ENCODE measurements around the gene SDR9C7.
"Not testable (repeated sequence)": the region's sequence is repeated elsewhere in the genome, so short reads cannot be mapped to it uniquely, and the experiment has no call there.

The SDR9C7 gene

GRCh38 chr12:56931474-56931978 is 2.7 kb downstream of the SDR9C7 start:
- peak; percentile 89 for DNase-seq (ENCODE audit: low read depth)
- no peak overlapping the region for H3K4me3 ChIP-seq (replicated peaks; ENCODE audit: low read depth, low read length)
- TF ChIP-seq CTCF (IDR thresholded peaks at IDR 0.05; ENCODE audit: low read length, missing control alignments) = no peak

- no peak for TF ChIP-seq CTCF (IDR thresholded peaks at IDR 0.05; ENCODE audit: low read length, missing control alignments)
- no peak for DNase-seq (ENCODE audit: low read depth)
- no peak overlapping the region for H3K4me3 ChIP-seq (replicated peaks; ENCODE audit: low read depth, low read length)
Measured at GRCh38 chr12:56930241-56930640, 4.0 kb downstream of the SDR9C7 start.

- no peak for TF ChIP-seq CTCF (IDR thresholded peaks at IDR 0.05; ENCODE audit: low read length, missing control alignments)
- no peak overlapping the region for H3K4me3 ChIP-seq (replicated peaks; ENCODE audit: low read depth, low read length)
- no peak for DNase-seq (ENCODE audit: low read depth)
Measured at GRCh38 chr12:56929780-56930179, 4.4 kb downstream of the SDR9C7 start.

- H3K4me3 ChIP-seq (replicated peaks; ENCODE audit: low read depth, low read length) = no peak overlapping the region
- TF ChIP-seq CTCF (IDR thresholded peaks at IDR 0.05; ENCODE audit: low read length, missing control alignments) = no peak
- DNase-seq (ENCODE audit: low read depth) = no peak
Measured at GRCh38 chr12:56928262-56928661, 5.9 kb downstream of the SDR9C7 start.

GRCh38 chr12:56927281-56927680 is 6.9 kb downstream of the SDR9C7 start:
- no peak overlapping the region for H3K4me3 ChIP-seq (replicated peaks; ENCODE audit: low read depth, low read length)
- TF ChIP-seq CTCF (IDR thresholded peaks at IDR 0.05; ENCODE audit: low read length, missing control alignments) = no peak
- no peak for DNase-seq (ENCODE audit: low read depth)

- no peak overlapping the region for H3K4me3 ChIP-seq (replicated peaks; ENCODE audit: low read depth, low read length)
- DNase-seq (ENCODE audit: low read depth) = no peak
- no peak for TF ChIP-seq CTCF (IDR thresholded peaks at IDR 0.05; ENCODE audit: low read length, missing control alignments)
Measured at GRCh38 chr12:56922031-56922430, 12.2 kb downstream of the SDR9C7 start.

GRCh38 chr12:56921346-56921745 is 12.9 kb downstream of the SDR9C7 start:
- no peak overlapping the region for H3K4me3 ChIP-seq (replicated peaks; ENCODE audit: low read depth, low read length)
- no peak for DNase-seq (ENCODE audit: low read depth)
- TF ChIP-seq CTCF (IDR thresholded peaks at IDR 0.05; ENCODE audit: low read length, missing control alignments) = no peak

- not testable (repeated sequence) for DNase-seq (ENCODE audit: low read depth); H3K4me3 ChIP-seq (replicated peaks; ENCODE audit: low read depth, low read length)
Measured at GRCh38 chr12:56918139-56918538, 16.1 kb downstream of the SDR9C7 start.
